GM18861 (cell line): Measurements from ENCODE around the gene CD200R1L.

Source experiments
- ATAC-seq: cut with Tn5 transposase; IDR thresholded peaks from one replicate; pipeline ENCODE4 v1.9.1; 2021; ENCODE audit not compliant: unreplicated experiment

CD200R1L gene

DNA sequence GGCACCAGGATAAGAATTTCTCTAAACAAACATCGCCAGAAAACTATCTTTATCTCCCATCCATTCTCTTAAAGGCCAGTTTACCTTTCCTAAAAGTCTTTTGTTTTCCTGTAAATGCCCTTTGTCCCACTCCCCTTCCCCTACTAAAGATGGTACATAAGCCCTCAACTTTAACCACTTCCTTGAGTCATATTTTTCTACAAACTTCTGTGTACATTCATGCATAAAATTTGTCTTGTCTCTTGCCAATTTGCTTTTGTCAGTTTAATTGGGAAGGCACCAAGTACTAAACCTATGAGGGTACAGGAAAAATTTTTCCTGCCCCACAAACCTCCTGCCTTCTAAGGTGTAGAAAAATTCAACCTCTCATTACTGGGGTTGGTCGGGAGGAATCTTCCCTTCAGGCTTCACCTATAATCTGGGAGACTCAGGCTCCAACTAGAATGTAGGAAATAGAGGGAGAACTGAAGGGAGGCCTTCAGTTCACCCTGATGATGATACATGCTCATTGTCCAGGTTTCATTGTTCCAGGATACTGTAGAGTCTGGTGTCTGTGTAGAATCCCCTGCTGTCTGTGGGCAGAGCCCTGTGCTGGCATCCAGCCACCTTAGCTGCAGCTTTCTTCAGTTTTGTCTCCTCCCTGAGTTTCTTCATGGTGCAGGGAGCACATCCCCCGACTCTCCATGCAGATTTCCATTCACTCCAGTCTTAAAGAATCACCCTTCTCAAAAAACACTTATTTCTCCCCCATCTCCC lies 53.2 kb downstream of the CD200R1L start:
- no peak for ATAC-seq

DNA sequence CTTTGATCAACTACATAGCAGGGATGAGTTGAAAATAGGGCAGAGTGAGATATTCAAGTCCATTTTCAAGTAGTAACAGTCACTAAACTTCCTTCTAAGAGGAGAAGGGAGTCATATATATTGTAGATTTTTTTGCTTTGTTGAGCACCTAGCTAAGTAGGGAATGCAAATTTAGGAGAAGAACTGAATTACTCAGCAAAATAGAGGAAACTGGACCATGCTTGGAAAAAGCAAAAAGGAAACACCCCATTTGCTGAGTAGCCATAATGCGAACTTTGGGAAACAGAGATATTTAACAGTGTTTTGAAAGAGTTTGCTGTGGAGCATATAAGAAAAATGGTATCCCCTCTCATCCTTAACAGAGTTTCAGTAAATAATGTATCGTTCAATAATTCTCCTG lies 54.9 kb downstream of the CD200R1L start:
- ATAC-seq: no peak

DNA sequence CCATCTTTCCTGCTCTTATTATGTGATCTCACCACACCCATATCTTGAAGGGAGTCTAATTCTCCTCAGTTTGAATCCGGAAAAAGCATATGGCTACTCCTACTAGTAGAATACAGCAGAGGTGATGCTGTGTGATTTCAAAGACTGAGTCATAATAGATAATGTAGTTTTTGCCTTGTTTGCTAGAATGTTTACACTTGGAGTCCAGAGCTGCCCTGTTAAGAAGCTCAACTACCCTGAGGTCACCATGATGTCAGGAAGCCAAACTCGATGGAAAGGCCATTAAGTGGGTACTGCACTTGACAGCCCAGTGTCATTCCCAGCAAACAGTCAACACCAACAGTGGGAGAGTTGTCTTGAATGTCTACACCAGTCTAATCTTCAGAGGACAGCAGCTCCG lies 56.9 kb downstream of the CD200R1L start:
- no peak for ATAC-seq

DNA sequence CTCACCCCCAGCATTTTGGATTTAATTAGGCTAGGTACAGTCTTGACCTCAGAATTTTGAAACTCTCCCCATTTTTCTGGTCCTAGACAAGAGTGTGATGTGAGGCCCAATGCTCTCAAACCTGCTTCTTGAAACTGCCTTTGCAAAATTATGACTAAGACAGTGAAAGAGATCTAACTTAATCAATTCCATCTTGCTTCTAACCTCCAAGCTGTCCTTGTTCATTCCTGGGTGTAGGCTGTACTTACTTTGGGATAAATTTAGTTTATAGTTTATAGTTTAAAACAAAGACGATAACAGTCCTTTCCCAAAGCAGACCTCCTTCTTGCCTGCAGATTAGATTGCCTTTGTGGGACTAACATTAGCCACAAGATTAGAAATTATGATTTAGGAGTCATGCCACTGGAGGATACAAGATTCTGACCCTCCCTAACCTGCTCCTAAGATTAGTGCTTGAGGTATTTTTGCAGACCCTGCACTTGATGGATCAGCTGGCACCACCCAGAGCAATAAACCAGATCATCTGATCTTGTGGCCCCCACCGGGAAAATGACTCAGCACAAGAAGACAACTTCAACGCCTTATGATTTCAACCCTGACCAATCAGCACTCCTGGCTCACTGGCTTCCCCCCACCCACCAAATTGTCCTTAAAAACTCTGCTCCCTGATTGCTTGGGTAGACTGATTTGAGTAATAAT lies 59.6 kb downstream of the CD200R1L start:
- ATAC-seq: no peak

DNA sequence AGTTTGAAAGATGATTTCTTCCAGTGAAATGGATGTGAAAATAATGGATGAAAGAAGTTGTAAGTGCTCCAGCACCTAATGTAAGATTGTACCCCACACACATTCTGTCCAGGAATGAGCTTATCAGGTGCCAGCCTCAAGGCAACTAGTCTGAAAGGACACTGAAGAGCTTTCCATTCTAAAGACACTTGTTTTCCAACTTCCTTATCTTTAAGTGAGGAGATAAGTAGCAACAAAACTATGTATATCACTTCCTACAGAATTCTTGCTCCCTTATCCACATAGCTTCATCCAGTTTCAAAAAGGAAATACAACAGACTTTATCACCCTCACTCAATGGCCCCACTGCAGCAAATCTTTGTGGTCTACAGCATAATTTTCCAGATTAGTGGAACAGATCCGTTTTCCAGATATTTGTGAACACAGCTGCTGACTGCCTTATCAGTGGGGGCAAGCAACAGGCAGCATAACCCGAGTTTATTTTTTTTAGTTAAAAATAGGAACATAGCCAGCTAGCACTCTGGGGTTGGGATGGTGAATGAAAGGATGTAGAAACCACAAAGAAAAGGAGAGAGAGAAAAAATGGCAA lies 60.6 kb downstream of the CD200R1L start:
- no peak for ATAC-seq

DNA sequence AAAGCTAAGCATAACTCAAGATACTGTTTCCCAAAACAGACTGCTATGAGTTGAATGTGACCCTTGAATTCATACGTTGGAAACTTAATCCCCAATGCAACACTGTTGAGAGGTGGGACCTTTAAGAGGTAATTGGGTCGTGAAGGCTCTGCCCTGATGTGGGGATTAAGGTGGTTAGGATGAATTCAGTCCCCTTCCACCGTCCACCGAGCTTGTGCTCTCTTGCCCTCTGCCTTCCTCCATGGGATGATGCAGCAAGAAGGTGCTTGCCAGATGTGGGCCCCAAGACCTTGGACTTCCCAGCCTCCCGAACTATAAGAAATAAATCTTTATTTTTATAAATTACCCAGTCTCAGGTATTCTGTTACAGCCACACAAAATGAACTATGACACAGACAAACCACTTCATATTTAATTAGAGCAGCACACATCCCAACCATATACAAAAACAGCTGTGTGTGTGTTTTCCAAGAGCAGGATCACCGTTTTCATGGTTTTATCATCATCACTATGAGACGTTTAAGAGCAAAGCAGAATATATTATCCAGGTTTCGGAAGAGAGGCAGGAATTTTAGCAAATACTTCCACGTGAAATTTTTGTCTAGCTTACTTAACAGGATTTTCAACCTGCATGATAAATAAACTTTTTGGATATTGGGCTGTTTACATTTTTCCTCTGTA lies 61.2 kb downstream of the CD200R1L start:
- ATAC-seq: no peak

DNA sequence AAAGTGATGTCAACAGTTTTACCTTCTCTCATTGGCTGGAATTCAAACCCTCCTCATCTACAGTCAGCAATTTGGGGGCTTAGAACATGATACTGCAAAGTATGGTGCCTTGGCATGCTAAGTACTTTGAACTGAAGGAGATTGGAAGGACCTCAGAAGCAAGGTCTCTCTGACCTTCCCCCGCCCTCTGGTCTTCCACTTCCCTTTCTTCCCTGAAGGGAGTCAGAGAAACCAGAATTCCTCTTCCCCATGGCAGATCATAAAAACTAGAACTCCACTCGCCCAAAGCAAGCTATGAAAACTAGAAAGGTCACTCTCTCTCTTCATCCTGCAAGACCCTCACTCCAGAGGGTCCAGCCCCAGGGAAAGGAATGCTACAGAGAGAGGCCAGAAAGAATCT lies 64.2 kb downstream of the CD200R1L start:
- no peak for ATAC-seq

DNA sequence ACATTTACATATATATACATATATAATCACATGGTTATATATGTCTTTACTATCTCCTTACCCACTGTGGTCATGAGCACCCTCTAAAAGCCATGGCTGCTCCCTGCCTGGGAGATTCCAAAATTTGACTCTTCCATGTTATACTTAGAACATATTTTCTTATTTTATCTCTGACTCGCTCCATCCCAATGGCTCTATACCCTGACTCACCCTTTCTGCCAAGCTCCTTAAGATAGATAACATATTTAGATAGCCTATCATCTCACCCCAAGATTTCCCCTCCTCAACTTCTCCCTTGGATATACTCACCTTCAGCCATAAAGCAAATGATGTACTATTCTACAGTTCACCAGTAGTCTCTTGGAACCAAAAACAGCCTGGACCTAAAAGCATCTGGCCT lies 65.1 kb downstream of the CD200R1L start:
- no peak for ATAC-seq

DNA sequence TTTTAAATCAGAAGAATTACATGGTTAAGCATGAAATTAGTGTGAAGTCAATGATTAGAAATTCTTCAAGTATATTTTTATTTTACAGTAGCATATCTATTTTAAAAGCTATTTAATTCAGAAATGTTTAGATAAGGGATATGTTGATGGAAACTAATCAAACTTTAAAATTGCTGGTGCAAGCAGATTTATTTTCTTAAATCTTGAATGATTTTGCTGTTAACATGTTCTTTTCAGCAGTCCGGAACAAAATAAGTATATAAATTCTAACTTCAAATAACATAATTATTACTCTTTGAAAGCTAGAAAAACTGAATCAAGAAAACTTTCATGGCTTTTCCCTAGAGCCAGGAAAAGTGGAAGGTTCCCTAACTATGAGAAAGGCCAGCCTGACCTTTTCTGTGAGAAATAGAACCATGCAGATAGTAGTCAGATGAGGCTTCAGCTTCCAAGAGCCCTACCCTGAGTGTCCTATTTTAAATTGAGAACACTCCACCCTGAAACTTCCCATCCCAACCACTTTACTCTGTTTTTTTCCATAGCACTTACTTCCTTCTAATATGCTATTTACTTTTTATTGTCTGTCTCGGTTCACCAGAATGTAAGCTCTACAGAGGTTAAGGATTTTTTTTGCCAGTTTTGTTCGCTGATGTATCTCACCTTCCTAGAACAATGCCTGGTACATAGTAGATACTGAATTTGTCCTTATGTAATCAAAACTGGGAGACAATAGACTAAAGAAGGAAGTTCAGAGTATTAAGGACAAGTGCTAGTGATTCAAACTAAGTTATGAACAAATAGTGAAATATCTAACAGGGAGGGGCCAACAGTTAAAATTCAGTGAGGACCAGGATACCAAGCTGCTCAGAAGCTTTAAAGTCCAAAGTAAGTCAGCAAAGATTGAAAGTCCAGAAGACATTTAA lies 66.8 kb downstream of the CD200R1L start:
- no peak for ATAC-seq

DNA sequence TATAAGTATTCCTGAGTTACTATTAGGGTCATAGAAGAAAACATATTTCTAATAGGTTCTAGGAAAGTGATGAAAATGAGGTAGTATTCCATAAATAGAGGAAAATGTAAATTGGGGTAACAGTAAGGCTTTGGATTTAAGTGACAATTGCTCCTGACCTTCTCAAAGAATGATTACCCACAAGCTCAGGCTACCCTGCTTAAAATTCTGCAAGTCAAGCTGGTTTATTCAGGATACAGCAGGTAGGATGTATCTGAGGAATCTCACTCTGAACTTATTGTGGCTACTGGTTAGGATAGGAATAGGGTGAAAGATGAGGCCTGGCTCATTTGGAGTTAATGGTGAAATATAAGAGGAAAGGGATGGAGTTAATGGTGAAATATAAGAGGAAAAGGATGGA lies 67.7 kb downstream of the CD200R1L start:
- ATAC-seq: no peak

DNA sequence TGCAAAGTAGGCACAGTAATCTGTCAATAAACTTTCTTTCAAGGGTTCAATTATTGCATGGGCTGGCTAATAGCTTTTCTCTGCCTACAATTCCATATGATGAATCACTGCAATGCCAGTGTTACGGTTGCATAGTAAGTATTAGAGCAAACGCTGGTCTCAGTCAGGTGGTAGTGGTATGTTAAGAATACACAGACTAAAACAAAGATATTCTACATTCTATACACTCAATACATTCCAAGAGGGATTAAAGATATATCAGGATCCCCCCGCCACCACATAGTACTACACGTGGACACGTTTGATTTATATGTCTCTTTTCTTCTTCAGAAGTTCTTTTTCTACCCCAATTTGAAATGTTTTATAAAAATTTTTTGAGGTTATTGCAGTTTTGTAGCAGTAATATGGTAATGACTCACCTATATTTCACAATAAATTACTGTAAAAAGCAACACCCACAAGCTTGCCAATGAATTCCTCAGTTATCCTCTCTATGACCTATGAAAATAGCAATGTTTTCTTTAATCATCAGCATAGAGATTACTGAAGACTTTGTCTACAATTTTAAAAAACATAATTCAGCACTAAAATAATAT lies 68.2 kb downstream of the CD200R1L start:
- no peak for ATAC-seq

DNA sequence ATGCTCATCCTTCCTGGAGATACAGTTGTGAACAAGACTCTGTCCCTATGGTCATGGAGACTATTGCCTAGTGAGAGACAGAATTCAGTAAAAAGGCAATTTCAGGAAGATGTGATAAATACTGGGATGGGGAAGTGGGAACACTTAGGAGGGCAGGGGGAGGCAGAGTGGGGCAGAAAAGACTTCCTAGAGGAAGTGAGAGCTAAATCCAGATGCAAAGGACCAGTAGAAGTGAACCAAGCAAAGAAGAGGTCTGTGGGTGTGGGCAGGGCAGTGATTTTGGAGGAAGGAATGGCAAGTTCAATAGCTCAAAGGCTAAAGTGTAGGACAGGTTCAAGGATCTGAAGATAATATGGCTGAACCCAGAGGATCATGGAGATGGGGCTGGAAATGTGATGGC lies 68.9 kb downstream of the CD200R1L start:
- no peak for ATAC-seq

DNA sequence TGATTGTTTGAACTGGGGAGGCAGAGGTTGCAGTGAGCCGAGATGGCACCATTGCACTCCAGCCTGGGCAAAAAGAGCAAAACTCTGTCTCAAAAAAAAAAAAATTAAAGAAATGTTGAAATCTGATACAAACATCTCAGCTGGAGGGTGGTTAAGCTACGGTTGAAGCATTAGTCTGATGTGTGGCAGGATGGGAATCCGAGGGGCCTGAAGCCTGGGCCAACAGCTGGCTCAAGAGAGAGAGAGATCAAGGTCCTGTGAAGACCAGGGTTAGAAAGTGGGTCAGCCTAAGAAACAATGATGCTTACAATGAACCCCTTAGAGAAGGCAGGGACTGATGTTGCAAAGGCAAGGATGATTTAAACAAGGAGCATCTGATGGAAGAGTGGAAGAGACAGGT lies 69.8 kb downstream of the CD200R1L start:
- ATAC-seq: no peak

DNA sequence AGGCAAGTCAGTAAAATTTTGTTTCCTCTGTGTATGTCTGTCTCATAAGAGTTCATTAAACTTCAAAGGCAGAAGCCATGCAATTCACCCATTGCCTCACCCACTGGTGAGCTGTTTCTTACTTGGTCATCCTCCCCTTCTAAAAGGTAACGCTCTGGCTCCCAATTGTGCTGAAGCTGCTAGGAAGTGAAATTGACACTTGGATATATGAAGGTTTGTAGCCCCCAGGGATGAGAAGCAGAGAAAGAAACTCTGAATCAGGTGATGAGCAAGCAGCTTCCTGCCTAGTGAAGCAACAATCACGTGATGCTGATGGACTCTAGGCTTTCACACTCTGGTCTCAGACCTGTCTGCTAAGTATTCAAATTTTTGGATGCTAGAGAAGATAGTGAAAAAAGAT lies 70.7 kb downstream of the CD200R1L start:
- no peak for ATAC-seq

DNA sequence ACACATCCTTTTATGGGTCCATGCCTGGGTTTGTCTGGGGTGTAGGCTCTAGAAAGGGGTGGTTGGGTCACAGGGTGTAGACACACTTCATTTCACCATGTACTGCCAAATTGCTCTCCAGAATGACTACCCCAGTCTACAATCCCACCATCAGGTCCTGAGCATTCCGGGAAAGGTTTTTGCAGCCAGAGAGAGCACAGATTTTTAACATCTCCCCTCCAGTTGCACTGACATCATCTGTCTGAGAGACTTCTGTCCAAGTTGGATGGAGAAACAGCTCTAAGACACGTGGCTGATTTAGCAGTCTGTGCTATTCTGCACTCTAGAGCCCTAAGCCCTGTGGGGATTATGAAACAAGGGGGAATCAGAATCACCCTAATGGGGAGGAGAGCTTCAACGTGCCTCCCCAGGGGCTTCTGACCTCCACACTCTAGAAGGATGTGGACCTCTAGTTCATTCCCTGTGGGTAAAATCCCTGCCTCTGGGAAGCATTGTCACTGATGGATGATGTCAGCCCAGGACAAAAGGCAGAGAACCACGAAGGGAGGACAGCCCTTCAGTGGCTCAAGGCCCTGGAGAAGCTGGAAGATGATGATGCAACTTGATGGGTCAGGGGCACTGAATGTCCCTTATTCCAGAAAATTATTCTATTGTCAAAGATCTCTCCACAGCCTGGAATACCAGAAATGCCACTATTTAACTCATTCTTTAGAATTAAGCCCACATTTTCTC lies 71.5 kb downstream of the CD200R1L start:
- no peak for ATAC-seq

DNA sequence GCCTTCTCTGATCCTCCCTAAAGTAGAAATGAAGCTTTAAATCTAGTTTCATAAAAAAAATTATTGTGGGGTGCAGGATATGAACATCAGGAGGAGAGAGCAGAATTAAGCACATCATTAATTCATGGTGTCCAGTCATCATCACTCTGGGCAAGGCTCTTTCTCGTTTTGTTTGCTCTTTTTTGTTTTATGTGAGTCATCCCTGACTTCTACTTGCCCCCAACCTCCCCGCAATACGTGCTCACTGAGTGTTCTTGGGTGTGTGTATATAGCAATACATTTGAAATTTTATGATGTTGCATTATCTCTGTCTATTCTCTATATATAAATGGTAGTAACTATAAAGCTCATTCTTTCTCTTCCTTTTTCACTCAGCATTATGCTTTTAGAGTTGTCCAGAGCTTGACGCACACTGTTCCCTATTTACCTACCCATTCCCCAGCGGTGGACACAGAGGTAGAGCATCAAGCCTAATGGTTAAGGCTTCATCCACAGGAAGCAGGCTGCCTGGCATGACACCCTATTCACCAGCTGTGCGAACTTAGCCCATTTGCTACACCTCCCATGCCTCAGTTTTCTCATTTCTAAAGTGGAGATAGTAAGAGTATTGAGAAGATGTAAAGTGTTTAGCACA lies 72.3 kb downstream of the CD200R1L start:
- ATAC-seq: no peak

DNA sequence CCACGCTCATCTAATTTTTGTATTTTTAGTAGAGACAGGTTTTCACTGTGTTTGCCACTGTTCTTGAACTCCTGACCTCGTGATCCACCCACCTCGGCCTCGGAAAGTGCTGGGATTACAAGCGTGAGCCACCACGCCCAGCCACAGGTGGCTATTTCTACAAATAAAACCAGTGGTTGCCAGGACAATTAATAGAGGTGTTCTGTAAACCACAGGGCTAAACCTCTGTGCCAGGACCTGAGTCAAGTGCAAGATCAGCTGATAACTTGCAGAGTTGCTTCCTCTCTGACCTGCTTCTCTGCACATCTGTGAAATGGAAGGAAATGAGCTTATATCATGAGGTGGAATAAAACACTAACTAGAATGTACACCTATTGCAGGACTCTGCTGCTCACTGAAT lies 72.8 kb downstream of the CD200R1L start:
- ATAC-seq: peak; percentile 55

DNA sequence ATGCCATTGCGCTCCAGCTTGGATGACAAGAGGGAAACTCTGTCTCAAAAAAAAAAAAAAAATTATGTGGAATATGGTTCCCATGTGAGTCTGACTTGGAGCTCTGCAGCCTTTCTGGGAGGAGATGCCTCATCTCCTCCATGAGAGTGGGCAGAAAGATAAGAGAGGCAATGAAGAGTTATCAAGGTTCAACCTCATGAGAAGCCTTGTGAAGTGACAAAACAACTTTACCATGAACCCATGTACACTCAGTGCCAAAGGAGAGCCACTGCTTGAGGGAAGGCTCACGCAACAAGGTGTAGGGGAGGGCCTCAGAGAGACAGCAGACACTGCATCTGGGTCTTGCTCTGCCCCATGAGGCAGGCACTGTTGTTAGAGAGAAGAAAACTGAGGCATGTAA lies 75.7 kb downstream of the CD200R1L start:
- ATAC-seq: no peak

DNA sequence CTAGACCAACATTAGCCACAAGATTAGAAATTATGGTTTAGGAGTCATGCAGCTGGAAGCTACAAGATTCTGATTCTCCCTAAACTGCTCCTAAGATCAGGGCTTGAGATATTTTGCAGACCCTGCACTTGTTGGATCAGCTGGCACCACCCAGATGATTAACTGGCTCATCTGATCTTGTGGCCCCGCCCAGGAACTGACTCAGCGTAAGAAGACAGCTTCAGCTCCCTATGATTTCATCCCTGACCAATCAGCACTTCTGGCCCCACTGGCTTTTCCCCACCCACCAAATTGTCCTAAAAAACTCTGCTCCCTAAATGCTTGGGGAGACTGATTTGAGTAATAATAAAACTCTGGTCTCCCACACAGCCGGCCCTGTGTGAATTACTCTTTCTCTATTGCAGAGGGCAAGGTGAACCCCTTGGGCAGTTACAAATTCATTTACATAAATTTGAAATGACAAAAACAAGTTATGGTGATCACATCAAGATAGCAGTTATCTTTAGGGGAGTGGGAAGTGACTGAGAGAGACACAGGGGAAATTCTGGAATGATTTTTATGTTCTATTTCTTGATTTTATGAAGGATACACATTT lies 76.5 kb downstream of the CD200R1L start:
- no peak for ATAC-seq
